ENCODE results near the gene GRM1. TPM values are rescaled to one million over a fixed set of nuclear protein-coding genes. Genes with fewer than 3 reads are reported as not detected.

GRM1 gene
- total and polyA plus RNA-seq, 2 of the 4 experiments (the other 2 are of a cell fraction) = not detected

DNA sequence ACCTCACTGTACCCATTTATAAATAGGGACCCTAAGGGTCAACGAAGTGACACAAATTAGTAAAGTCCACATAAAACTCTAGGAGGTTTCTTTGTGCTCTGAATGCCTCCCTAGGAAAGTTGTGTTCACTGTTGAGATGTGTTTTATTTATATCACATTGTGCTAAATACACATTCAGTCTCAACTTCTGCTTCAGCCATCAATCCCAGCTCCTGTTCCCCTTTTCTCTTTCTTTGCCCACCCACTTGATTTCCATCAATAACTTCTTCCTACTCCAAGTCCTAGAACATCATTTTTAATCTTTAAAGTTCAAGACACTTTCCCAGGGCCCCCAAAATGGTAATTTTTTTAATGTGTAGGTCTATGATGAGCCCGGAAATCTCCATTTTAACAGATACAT lies 306.5 kb downstream of the GRM1 start:
- no peak overlapping the region for H2AFZ ChIP-seq (replicated peaks; ENCODE audit: low read length, poor library complexity)
- no peak overlapping the region for H3K23ac ChIP-seq (ENCODE audit: low read depth, low read length)
- H3K9me1 ChIP-seq (ENCODE audit: insufficient read depth, low read length) = no peaks in the 10 kb centered on the region
- H3K27ac ChIP-seq (ENCODE audit: insufficient read depth, low read length) = no peak overlapping the region
- H3K56ac ChIP-seq (ENCODE audit: extremely low read depth, insufficient read depth, low read length) = no peak overlapping the region
- H3K18ac ChIP-seq (ENCODE audit: low read depth, low read length) = no peak overlapping the region
- peaks cover 2% of the 10 kb centered on the region; the same call in 1 of the 2 replicates for H3K9me3 ChIP-seq (ENCODE audit: control insufficient read depth, insufficient read depth, low read length)
- ATAC-seq (ENCODE audit: low read depth) = no peak
- CTCF ChIA-PET = no interaction called here
- BruUV-seq (replicated peaks) = no TSS peak
- no peak overlapping the region for H3K9ac ChIP-seq (ENCODE audit: low read depth, low read length)
- H2BK120ac ChIP-seq (ENCODE audit: low read depth, low read length) = no peak overlapping the region
- H3K4me3 ChIP-seq (ENCODE audit: insufficient read depth, low read depth, low read length) = no peak overlapping the region
- no peak overlapping the region for H3K4ac ChIP-seq (ENCODE audit: low read depth, low read length)
- intact Hi-C loops (cut with micrococcal nuclease) (loop anchor here (5.0 kb wide), 1 partner anchor 1317 kb away; no protein-coding TSS in a partner anchor), in situ Hi-C loops (cut with MboI; ENCODE audit: low sequenced_read_pairs) (no loop called here), dilution Hi-C loops (cut with HindIII; ENCODE audit: low sequenced_read_pairs, unreplicated experiment) (no loop called here)
- no peak overlapping the region for H2BK5ac ChIP-seq (ENCODE audit: low read depth, low read length, poor library complexity, severe bottlenecking)
- H3K14ac ChIP-seq (replicated peaks; ENCODE audit: low read depth, low read length) = no peak overlapping the region
- no peak overlapping the region for H2BK20ac ChIP-seq (ENCODE audit: low read depth, low read length)
- TF ChIP-seq, protein P1, sequence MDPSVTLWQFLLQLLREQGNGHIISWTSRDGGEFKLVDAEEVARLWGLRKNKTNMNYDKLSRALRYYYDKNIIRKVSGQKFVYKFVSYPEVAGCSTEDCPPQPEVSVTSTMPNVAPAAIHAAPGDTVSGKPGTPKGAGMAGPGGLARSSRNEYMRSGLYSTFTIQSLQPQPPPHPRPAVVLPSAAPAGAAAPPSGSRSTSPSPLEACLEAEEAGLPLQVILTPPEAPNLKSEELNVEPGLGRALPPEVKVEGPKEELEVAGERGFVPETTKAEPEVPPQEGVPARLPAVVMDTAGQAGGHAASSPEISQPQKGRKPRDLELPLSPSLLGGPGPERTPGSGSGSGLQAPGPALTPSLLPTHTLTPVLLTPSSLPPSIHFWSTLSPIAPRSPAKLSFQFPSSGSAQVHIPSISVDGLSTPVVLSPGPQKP (IDR thresholded peaks at IDR 0.05; ENCODE audit: borderline replicate concordance, low read depth, low read length) = no peak
- TF ChIP-seq MAFK (IDR thresholded peaks at IDR 0.05; ENCODE audit: low read depth, low read length) (no peak), CEBPB (IDR thresholded peaks at IDR 0.05; ENCODE audit: low read depth, low read length) (no peak)
- no peak overlapping the region for H2AK9ac ChIP-seq (replicated peaks; ENCODE audit: low read depth, low read length, poor library complexity)
- no peak overlapping the region for H3K4me2 ChIP-seq (ENCODE audit: low read depth, low read length)
- H3K36me3 ChIP-seq (ENCODE audit: control insufficient read depth, insufficient read depth, low read length) = no peaks in the 10 kb centered on the region
- no peak overlapping the region for H2AK5ac ChIP-seq (ENCODE audit: low read depth, low read length)
- H4K20me1 ChIP-seq (ENCODE audit: insufficient read depth, low read length) = no peaks in the 10 kb centered on the region
- H4K5ac ChIP-seq (ENCODE audit: low read depth, low read length) = no peak overlapping the region
- POLR2A ChIA-PET (ENCODE audit: unreplicated experiment) = no interaction called here
- WGBS, 2 experiments (ENCODE audit: extremely low coverage in 2 of 2, insufficient read length in 1 of 2) = no CpG with 5 or more reads among the region's 2 CpGs
- DNase-seq = no peak
- no peaks in the 10 kb centered on the region for H3K79me1 ChIP-seq (ENCODE audit: low read depth in 1 of 2, low read length in 2 of 2)
- H4K8ac ChIP-seq (ENCODE audit: low read depth in 2 of 2, low read length in 2 of 2) = no peak overlapping the region
- H3K4me1 ChIP-seq (ENCODE audit: control insufficient read depth, insufficient read depth, low read length) = no peaks in the 10 kb centered on the region
- H3K27me3 ChIP-seq (ENCODE audit: control insufficient read depth, insufficient read depth, low read length) = no peaks in the 10 kb centered on the region
- H2BK15ac ChIP-seq (ENCODE audit: low read depth, low read length) = no peak overlapping the region
- no peak overlapping the region for H4K91ac ChIP-seq (ENCODE audit: insufficient read depth, low read depth, low read length)

Data from IMR-90 (cell line).